Myometrial cell (primary cell): ENCODE data around the gene RRP8. TPM values are rescaled to one million over a fixed set of nuclear protein-coding genes. Genes with fewer than 3 reads are reported as not detected.

Experiments
- total RNA-seq: library from RNA; depleted of rRNA; stranded (reverse); fragments of >200 nt; gene quantifications from 2 replicates; pipeline ENCODE4 v1.2.3, GENCODE V29; 2015

The RRP8 gene
- total RNA-seq: 6.1 and 16.3 TPM in 2 replicates

DNA sequence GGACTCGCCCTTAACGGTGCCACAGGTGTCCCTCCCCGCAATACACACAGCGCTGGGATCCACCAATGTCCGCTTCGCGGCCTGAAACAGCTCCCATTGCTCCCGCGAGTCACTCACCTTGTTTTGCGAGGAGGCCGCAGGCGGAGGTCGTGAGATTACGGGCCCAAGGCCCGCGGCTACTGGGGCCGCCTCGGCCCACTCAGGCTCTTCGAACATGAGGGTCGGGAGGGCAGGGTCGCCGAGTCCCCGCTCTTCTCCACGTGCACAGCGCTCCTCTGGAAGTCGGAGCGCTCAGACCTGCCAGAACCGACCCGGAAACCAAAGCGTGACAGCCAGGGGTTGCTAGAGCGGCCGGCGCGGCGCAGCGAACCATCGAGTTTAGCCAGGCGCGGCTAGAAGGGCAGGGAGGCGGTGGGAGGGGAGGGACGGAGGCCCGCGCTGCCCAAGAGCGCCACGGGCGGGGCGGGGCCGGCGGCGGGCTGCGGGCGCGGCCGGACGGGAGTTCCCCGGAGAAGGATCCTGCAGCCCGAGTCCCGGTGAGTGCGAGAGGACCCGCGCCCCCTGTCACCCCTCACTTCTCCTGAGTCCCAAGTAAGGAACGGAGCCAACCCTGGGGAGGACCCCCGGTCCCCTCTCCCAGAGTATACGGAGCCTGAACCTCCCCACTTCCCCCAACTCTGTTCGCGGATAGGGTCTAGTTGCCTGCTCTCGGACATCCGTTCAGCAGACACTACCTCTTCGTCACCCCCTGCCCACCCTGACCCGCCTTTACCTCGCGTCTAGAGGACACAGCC lies at the start of gene RRP8, which contains the start of gene ILK:
Gene RRP8 (minus strand): TSS at position 330 of the 794 bp plus-strand sequence. CDS start 114 bp downstream, at position 216.
Gene ILK (plus strand): TSS at position 488 of the 794 bp plus-strand sequence. CDS start 498 bp downstream, outside the sequence.

DNA sequence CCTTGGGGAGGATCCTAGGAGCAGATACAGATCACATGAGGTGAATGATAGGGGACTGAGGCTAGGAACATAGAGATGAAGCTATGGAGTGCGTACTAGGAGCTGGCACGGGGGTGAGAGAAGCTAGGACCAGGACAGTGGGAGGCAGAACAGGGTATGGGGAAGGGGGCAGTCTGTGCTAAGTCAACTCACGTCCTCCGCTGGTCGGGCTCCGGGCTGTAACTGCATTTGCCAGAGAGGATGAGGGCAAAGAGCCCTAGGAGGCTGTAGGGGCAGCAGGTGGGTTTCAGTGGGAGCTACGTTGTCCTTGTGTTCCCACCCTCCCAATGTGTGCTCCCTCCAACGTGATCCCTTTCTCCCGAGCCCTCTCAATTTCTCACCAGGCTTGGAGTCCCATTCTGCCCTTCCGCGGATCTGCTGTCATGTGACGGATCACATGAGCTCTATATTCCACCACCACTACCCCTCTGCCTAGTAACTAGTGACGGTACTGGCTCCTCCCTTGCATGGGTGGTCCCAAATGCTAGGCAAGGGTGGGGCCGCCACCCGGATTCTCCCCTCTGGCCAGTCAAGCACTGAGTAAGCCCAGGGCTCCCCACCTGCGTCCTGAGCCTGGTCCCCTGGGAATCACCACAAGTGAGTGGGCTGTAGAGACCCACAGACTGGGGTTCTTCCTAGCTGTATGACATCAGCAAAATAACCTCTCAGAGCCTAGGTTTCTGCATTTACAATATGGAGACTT lies 15.8 kb upstream of the RRP8 start, which contains the start of gene TPP1:
Gene TPP1 (minus strand): TSS at position 419 of the 742 bp plus-strand sequence. CDS start 22 bp downstream, at position 397.

DNA sequence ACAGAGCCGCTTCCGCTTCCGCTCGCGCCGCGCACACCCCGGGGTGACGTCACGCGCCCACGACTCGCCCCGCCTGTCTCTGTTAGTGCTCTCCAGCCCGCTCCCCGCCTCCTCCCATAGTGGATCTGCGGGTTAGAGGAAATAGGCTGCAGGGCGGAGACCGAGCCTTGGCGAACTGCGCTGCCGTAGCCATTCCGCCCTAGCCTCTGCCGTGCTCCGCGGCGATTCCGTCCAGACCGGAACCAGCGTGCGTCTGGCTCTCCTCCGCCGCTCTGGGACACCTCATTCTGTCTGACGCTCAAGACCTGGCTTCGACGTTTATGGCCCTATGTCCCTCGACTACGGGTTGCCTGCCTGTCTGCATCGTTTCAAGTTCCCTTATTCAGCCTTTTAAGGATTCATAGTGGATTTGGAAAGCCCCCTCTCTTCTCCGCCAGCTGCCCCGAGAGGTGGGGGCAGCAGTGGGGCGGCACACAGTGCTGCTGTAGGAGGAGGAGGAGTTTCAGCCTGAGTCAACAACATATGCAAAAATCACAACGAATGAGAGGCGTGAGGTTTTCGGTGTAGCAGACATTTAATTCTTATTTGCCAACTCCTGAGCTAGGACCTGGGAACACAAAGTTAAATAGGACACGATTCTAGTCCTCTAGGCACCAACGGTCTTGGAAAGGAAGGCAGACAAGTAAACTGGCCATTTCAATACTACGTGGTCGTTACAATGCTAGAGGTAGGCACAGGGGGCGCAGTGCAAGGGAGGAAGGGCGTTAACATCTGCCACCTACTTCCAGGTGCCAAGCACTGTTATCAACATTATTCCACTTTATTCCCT lies 9.0 kb upstream of the RRP8 start, which contains the start of gene TAF10:
Gene TAF10 (minus strand): TSS at position 4 of the 829 bp plus-strand sequence. CDS start 27 bp downstream, outside the sequence.

Other genes with a start within 250 kb of the RRP8 start
- 78.9 and 106 TPM in 2 replicates for gene SMPD1, start 213.1 kb downstream of the RRP8 start, total RNA-seq
- 48.4 and 60.6 TPM in 2 replicates for gene APBB1, start 184.5 kb downstream of the RRP8 start, total RNA-seq
- gene HPX, start 162.6 kb downstream of the RRP8 start, total RNA-seq: not detected in 2 replicates
- 12.8 and 26.5 TPM in 2 replicates for gene TRIM3, start 129.7 kb downstream of the RRP8 start, total RNA-seq
- 87.0 and 106 TPM in 2 replicates for gene ARFIP2, start 122.3 kb downstream of the RRP8 start, total RNA-seq
- 53.2 and 55.1 TPM in 2 replicates for gene TIMM10B, start 122.1 kb downstream of the RRP8 start, total RNA-seq
- 0.86 and 3.0 TPM in 2 replicates for gene DNHD1, start 106.3 kb downstream of the RRP8 start, total RNA-seq
- 326 and 346 TPM in 2 replicates for gene ILK, start 158 bp upstream of the RRP8 start, total RNA-seq
- 65.6 and 79.6 TPM in 2 replicates for gene TAF10, start 8.6 kb upstream of the RRP8 start, total RNA-seq
- 24.5 and 47.7 TPM in 2 replicates for gene TPP1, start 15.8 kb upstream of the RRP8 start, total RNA-seq
- 11.8 and 12.8 TPM in 2 replicates for gene DCHS1, start 52.2 kb upstream of the RRP8 start, total RNA-seq
- gene MRPL17, start 79.7 kb upstream of the RRP8 start, total RNA-seq: 89.4 and 114 TPM in 2 replicates
- 0.18 and 0.29 TPM in 2 replicates for gene OR2AG2, start 168.4 kb upstream of the RRP8 start, total RNA-seq
- not detected in 2 replicates for gene OR2AG1, start 179.4 kb upstream of the RRP8 start, total RNA-seq
- not detected in 2 replicates for gene OR6A2, start 196.1 kb upstream of the RRP8 start, total RNA-seq
- not detected in 2 replicates for gene OR10A5, start 242.1 kb upstream of the RRP8 start, total RNA-seq